HG03196 (cell line): ENCODE measurements around the gene ALDH3A1.

Source experiments
- ATAC-seq: cut with Tn5 transposase; IDR thresholded peaks from one replicate; pipeline ENCODE4 v1.9.1; 2021; ENCODE audit not compliant: unreplicated experiment

ALDH3A1 gene

DNA sequence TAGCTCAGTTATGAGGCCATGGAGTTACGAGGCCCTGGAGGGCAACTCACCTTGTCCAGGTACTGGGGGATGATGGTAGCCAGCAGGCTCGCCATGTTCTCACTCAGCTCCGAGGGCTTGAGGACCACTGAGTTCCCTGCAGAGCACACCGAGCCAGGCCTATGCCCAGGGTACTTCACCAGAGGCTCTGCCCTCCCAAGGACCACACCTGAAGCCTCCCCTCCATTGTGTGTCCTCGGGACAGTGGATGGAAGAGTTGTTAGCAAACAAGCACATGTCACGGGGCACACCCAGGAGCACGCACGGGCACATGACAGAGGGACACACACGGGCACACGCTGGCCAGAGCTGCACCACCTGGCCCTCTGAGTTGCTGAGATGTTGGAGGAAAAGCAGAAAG lies 5.6 kb downstream of the ALDH3A1 start:
- no peak for ATAC-seq

DNA sequence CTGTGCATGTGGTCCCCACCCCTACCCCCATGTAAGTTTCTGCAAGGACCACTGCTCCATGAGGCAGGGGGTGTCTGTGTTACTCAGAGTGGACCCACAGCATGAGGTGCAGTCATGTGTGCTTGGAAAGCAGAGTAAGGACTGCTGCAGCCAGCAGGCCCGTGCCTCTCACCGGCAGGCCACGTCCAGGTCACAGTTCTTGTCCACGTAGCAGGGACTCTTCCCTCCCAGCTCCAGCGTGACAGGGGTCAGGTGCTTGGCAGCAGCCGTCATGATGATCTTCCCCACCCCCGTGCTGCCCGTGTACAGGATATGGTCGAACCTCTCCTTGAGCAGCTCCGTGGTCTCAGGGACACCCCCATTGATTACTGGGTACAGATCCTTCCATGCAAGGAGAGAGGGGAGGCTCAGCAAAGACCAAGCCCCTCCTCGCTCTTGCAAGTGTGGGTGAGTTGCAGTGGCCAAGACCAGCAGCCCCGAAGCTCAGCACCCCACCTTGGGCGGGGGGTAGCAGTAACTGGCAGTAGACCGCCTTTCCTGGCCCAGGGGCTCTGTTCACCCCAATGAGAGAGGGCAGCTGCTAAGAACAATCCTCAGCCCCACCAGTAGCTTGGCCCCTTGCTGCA lies 6.2 kb downstream of the ALDH3A1 start:
- no peak for ATAC-seq

DNA sequence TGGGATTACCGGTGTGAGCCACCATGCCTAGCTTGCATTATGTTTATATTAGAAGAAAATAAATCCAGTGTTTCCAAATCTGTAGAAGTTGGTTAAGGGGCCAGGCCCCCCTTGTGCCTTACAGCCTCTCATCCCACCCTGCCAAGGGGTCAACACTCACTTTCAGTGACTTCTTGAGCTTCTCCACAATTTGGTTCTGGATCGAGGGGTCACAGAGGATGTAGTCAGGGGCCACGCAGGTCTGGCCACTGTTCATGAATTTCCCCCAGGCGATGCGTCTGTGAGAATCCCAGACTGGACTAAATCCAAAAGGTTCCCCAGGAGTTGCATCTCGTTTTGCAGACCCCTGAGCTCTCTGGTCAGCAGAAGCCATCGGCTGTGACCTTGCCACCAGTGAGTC lies 7.2 kb downstream of the ALDH3A1 start:
- no peak for ATAC-seq

DNA sequence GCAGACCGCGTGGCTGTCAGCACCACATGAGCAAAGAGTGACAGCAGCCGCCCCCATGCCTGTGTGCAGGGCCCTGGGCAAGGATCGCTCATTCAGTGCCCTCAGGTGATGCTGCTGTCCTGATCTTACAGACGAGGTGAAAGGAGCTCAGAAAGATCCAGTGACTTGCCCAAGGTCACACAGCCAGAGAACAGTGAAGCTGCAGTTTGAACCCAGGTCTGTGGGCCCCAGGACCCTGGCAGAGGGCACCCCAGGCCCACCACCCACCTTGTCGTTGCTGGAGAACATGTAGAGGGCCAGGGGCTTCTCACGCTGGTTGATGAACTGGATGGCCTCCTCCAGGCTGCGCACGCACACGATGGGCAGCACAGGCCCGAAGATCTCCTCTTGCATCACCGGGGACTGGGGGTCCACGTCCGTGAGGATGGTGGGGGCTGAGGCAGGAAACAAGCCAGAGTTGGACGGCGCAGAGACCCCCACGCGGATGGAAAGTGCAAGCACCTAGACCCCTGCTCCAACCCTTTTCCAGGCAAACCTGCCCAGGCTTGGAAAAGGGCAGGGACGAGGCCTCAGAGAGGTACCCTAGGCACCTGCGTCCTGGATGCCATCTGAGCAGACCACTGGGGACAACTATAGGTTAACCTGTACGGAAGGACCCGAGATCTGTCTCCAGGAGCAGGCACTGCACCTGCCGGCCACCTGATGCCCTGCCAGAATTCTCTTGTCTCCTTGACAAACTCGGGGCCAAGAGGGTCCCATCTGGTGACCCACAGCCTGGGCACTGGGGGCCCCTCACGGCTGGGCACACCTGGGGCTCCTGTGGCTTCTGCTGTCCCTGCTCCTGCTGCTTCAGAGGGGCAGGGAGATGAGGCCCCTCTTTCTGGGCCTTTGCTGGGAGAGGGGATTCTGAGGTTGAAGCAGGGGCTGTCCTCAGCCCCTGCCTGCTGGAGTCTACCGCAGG lies 8.6 kb downstream of the ALDH3A1 start:
- ATAC-seq, result no peak

DNA sequence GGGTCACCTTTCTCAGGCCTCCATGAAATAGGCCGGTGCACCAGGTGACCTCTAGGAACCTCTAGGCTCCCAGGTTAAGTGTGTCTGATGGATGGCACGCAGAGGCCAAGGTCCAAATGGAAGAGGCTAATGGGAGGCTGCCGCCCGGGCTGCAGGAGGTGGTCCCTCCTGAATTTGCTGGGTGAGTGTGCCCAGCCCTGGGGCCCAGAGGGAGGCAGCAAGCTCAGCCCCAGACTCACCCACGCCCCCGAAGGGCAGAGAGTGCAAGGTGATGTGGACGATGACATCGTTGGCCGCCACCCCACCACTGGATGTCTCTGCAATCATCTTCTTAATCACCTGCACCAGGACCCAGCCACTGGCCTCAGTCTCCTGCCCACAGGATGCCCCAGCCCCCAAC lies 9.3 kb downstream of the ALDH3A1 start:
- no peak for ATAC-seq

DNA sequence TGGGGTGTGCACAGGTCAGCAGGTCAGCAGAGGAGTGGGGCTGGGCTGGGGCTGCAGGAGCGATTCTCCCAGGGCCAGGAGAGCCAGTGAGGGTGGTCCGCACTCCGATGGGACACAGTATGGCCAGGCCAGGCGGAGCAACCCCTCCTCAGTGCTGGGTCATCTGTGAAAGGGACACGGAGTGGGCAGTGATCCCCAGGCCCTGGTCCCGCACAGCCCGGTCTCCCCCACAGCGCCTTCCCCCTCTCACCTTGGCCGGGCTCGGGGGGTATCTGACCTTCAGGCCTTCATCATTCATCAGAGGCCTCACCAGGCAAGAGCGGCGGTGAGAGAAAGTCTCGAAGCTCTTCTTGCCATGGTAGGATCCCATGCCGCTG lies 10.0 kb downstream of the ALDH3A1 start:
- ATAC-seq, result no peak

DNA sequence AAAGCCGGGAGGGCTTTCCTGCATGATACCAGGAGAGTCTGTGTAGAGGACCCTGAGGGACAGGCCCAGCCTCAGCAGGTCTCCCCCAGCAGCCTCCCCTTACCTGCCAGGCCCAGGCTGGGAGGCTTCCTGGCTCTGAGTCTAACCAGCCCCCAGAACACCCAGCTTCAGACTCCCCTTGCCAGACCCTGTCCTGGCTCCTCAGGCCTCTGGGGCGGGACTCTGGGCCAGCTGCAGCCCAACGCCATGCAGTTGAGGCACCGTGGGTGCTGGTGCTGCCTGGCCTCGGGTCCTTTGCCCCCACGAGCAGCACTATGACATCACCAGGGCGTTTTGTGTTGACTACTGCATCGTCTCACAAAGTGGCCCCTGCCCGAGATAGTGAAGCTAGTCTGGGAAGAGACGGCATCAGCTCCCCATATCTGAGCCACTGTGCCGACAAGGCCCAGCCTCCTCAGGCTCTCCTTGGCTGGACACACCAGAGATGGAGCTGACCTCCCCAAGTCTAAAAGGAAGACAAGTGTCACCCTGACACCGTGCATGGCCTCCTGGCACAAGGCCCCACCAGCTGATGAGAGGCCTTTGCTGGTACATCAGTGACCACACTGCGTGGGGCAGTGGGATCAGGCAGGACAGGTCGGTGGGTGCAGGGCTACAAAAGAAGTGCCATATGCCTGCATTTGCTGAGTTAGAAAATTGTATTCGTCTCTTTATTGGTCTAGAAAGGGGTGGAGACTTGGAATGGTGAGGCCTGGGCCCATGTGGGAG lies 10.6 kb downstream of the ALDH3A1 start:
- ATAC-seq, result no peak

DNA sequence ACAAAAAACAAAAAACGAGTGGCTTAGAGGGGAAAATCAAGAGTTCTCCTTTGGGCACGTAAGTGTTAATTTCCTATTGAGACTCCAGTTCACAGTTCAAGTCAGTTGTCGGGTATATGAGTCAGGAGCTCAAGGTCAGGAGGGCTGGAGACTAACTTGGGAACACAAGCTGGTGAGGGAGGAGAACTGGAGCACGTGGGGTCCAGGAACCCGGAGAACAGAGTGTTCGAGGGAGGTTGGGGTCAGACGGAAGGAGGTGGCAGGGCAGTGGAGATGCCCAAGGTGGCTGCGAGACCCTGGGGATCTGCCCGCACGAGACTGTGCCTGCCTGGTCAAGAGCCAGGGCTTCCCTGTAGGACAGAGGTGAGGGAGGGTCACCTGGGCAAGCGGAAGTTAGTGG lies 12.0 kb downstream of the ALDH3A1 start:
- no peak for ATAC-seq

DNA sequence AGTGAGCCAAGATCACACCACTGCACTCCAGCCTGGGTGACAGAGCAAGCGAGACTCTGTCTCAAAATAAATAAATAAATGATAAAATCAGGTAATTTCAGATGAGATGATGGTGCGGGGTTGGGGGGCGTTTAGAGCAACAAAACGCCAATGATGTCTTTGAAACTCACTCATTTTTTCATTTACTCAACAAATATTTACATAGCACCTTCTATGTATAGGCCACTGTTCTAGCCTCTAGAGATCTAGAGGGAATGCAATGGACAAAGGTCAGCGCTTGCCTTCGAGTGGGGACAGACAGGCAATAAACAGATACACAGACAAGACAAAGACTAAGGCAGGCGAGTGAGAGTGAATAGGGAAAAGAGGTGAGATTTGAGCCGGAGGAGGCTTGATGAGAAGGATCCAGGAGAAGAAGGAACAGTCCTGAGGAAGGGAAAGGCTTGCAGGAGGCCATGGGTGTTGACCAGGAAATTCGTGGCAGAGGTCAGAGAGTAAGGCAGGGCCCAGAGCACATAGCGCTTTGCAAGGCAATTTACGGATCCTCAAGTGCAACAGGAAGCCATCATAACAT lies 14.1 kb downstream of the ALDH3A1 start:
- no peak for ATAC-seq

DNA sequence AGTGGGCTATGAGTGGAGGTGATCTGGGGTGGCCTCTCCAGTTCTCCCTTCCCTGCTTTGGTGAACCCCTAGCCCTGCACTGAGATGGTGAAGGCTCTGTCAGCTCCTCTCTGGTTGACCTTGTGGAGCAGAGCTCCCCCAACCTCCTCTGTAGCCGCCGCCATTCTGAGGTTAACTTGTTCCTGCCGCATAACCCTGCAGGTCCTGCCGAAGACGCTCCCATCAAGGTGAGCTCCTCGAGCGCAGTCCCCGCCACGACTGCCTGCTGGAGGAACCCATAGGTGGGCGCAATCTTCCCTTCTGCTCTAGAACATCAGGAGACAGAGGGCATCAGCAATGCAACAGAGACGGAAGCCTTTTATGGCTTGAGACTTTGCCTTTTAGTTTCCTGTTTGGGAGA lies 16.5 kb downstream of the ALDH3A1 start:
- ATAC-seq, result no peak

DNA sequence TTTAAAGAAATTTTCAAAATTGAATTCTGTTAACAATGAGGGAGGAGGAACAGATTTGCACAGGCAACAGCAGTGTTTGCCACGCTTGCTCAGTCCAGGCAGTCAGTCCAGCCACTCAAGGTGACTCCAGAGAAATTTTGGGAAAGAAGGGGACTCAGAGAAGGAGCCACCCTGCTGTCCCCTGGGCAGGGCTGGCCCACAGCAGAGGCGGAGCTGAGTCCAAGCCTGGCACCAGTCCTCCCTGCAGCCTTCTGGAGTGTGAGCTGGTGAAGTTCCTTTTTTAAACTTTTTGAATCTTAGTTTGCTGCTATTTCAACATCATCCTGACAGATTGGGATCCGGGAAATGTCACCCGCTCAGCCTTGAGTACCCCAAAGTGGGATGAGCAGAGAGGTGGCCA lies 17.3 kb downstream of the ALDH3A1 start:
- no peak for ATAC-seq

DNA sequence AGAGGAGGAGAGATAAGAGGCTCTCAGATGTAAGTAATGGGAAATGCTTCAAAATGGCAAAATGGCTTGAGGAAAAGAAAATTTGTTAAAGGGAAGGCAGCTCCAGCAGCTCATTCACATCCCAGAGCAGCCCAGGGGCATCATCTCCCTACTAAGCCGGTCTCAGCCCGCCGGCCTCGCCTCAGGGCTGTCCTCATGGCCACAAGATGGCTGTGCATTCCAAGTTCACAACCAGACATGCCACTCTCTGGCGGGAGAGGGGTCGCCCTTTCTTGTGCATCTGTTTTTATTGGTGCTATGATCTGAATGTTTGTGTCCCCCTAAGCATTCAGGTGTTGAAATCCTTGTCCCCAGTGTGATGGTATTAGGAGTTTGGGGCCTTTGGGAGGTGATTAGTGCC lies 18.2 kb downstream of the ALDH3A1 start:
- ATAC-seq, result no peak

DNA sequence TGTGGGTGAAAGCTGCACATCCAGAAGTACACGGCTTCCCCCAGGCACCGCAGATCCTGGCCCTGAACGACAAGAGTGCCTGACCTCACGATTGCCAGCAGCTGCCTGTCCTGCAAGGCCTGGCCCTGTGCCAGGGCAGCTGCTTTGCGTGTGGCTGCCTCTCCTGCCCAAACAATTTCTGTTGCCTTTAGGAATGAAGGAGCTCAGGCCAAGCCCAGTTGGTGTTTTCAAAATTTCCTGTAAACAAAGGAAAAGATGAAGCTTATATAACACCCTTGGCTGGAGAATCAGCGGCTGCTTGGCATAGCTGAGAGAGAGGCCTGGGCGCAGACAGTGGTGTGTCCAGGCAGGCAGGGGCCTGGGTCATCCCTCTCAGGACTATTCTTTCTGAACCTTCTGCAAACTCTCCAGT lies 20.0 kb downstream of the ALDH3A1 start:
- ATAC-seq, result no peak

DNA sequence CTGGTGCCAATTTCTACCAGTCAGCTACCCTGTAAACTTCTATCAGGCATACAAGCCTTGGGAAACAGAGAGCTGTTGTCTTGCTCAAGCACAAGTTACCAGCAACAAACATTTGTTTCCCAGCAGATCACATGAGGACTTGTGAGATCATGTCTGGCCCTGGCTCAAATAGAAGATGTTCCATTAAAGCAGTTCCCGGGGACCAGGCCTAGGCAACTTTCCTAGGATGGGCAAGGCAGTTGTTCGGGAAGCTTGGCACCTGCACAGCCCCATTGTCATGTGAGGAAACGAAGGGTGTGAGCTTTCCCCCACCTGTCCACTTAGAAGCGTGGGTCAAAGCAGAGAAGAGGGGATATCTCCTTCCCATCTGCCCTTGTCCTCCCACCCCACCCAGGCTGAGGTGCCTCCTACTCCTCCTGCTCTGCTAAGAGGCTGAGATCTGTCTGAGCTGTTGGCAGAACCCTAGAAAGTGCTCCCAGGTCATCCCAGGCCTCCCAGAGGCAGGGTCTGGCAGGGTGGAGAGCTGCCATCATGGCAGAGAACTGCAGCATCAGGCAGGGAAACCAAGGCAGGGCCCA lies 20.5 kb downstream of the ALDH3A1 start:
- no peak for ATAC-seq

DNA sequence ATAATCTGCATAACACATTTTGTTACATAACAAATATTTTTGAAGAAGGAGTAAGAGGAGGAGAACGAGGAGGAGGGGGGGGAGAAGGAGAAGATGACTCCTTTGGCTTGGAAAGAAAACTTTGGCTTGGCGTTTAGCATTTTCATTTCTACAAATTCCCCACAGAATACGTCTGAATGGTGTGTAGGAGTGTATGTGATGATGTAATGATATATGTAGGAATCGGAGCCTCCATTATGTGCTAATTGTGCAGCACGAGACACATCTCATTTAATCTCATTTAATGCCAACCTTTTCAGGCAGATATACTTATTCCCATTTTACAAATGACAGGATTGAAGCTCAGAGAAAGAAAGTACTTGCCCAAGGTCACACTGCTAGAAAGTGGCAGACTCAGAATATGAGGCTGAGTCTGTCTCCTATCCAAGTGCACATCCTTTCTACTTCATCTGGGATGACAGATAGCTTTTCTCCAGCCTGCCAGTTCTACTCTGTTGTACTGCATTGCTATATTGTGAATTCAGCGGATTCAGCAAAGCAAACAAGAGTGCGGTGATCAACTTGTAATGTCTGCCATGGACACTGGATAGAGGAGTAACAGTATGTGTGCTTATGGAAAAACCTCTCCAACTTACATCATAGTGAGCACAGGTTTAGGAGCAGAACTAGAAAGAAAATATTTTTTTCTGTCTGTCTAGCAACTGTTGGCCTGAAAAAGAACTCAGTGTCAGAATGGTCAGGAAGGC lies 21.3 kb downstream of the ALDH3A1 start:
- ATAC-seq, result no peak

DNA sequence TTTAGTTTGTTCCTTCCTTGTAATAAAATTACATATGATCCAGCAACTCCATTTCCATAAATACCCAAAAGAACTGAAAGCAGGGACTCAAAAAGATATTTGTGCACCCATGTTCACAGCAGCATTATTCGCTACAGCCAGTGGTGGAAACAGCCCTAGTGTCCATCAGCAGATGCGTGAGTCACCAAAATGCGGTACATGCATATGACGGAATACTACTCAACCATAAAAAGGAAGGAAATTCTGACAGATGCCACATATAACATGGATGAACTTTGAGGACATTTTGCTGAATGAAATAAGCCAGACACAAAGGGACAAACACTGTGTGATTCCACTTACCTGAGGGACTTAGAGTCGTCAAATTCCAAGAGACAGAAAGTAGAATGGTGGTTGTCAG lies 22.6 kb downstream of the ALDH3A1 start:
- ATAC-seq, result no peak

DNA sequence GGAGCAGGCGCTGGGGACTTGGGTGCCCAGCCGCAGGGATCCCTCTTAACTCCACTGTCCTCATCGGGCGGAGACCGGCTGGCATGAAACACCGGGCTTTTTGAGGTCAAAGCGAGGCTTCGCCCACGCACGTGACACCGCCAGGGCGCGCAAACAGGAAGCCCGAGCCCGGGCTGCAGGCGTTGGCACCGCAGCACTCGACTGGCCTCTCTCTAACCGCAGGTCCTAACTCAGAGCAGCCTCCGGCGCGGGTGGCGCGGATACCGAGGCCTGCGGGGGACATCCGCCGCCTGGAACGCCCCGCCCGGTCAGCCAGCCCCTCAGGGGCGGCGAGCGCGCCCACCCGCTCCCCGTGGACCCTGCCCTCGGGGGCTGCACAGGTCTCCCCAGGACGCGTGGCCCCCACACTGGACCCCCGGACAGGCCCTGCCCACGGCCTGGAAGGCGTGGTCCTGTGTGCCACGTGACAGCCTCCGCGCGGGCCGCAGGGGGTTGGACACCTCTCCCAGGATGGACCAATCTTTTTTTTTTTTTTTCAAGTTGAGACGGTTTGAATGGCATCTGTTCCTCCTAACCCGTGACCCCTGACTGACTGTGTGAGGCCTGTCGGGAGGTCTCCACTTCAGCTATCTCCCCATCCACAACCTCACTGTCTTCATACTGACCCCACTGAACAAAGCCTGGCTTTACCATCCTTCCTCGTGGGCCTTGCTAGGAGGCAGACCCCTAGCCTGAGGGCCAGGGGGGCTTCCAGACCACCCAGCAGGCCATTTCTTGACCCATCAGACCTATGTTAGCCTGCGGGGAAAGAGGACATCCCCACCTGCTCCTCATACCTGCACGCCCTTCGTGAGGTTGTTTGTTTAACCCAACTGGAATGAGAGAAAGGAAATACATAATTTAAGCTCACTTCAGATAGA lies 23.3 kb downstream of the ALDH3A1 start:
- ATAC-seq, result no peak

DNA sequence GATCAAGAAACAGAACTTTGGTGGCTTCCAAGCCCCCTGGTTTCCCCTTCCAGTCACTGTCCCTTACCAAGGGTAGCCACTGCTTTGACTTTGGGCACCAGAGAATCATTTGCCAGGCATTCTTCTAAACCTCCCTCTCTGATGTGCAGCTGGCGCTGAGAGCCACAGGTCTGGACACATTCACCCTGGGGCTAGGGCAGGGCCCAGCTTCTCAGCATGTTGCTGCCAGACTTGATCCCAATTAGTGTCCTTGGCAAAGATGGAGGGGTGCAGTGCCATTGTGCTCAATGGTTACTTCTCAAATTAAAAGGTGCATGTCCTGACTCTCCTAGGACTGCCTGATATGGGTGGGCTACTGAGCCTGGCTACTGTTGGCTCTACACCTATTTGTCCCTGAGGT lies 24.1 kb downstream of the ALDH3A1 start:
- no peak for ATAC-seq
